VCaP (cell line): ENCODE measurements around the gene DDR1.
"Not testable (repeated sequence)": the region's sequence is repeated elsewhere in the genome, so short reads cannot be mapped to it uniquely, and the experiment has no call there.

Experiments used
- H3K27ac ChIP-seq: fragments of 450-650 bp; 2 replicates; pipeline ENCODE4 v1.5.1; 2017
- TF ChIP-seq, protein P1 (sequence below): fragments of 450-650 bp; conservative IDR thresholded peaks from 2 replicates; pipeline ENCODE4 v1.5.1; 2017; ENCODE audit warnings: mild to moderate bottlenecking, moderate library complexity

Gene DDR1

DNA sequence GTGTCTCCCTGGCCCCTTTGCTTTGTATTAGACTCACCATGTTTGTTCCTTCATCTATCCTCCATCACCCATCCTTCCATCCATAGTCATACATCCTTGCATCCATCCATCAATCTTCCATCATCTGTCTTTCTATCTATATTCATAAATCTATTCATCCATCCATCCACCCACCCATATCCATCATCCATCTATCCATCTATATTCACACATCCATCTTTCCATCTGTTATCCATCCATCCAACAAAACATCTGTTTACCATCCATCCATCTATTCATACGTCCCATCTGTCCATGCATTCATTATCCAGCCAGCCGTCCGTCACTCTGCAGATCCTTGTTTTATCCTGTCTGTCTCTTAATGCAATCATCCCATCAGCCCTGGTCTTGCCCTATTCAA is 10.6 kb downstream of the DDR1 start:
- TF ChIP-seq, protein P1, sequence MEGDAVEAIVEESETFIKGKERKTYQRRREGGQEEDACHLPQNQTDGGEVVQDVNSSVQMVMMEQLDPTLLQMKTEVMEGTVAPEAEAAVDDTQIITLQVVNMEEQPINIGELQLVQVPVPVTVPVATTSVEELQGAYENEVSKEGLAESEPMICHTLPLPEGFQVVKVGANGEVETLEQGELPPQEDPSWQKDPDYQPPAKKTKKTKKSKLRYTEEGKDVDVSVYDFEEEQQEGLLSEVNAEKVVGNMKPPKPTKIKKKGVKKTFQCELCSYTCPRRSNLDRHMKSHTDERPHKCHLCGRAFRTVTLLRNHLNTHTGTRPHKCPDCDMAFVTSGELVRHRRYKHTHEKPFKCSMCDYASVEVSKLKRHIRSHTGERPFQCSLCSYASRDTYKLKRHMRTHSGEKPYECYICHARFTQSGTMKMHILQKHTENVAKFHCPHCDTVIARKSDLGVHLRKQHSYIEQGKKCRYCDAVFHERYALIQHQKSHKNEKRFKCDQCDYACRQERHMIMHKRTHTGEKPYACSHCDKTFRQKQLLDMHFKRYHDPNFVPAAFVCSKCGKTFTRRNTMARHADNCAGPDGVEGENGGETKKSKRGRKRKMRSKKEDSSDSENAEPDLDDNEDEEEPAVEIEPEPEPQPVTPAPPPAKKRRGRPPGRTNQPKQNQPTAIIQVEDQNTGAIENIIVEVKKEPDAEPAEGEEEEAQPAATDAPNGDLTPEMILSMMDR = no peak
- no peak overlapping the region for H3K27ac ChIP-seq

DNA sequence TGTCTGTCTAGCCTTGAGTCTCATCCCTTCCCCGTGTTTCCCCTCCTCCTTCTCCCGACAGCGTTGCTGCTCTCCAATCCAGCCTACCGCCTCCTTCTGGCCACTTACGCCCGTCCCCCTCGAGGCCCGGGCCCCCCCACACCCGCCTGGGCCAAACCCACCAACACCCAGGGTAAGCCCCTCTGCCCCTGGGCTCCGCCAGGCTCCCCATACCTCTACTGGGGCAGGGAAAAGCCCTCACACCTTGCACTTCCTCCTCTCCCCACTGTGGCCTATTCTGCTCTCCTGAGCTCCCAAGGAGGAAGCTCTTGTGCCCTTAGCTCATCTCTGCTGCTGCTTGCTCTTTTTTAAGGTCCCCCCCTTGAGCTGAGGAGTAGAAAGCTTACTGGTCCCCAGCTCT is 11.0 kb downstream of the DDR1 start:
- TF ChIP-seq, protein P1 = no peak
- no peak overlapping the region for H3K27ac ChIP-seq

DNA sequence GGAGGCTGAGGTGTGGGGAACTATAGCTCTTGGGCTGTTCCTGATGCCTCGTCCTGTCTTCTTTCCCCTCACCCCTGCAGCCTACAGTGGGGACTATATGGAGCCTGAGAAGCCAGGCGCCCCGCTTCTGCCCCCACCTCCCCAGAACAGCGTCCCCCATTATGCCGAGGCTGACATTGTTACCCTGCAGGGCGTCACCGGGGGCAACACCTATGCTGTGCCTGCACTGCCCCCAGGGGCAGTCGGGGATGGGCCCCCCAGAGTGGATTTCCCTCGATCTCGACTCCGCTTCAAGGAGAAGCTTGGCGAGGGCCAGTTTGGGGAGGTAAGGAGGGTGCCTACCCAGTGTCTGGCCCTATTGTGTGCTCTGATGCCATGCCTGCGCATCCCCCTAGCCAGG is 12.2 kb downstream of the DDR1 start:
- no peak overlapping the region for H3K27ac ChIP-seq
- TF ChIP-seq, protein P1 = no peak

DNA sequence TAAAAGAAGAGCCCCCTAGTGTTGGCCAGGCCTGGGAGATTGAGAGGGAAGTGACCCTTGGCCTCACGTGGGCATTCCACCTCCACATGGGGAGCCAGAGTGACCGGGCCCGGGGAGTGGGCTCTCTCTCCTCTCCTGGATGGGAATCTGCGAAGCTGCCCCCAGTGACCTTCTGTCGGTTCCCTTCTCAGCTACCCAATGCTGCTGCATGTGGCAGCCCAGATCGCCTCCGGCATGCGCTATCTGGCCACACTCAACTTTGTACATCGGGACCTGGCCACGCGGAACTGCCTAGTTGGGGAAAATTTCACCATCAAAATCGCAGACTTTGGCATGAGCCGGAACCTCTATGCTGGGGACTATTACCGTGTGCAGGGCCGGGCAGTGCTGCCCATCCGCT is 13.6 kb downstream of the DDR1 start:
- TF ChIP-seq, protein P1 = no peak
- H3K27ac ChIP-seq = no peak overlapping the region

DNA sequence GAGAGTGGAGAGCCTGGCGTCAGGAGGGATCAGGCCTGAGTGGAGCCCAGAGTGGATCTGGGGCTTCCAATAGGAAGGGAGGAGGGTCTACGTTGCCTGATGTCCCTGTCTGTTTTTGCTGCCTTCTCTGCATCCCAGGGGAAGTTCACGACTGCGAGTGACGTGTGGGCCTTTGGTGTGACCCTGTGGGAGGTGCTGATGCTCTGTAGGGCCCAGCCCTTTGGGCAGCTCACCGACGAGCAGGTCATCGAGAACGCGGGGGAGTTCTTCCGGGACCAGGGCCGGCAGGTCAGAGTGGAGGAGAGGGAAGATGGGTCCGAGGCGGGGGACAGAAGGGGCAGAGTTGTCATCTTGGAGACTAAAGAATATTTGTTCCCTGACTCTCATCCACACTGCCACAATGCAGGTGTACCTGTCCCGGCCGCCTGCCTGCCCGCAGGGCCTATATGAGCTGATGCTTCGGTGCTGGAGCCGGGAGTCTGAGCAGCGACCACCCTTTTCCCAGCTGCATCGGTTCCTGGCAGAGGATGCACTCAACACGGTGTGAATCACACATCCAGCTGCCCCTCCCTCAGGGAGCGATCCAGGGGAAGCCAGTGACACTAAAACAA is 14.5 kb downstream of the DDR1 start:
- no peak overlapping the region for H3K27ac ChIP-seq
- TF ChIP-seq, protein P1 = no peak

DNA sequence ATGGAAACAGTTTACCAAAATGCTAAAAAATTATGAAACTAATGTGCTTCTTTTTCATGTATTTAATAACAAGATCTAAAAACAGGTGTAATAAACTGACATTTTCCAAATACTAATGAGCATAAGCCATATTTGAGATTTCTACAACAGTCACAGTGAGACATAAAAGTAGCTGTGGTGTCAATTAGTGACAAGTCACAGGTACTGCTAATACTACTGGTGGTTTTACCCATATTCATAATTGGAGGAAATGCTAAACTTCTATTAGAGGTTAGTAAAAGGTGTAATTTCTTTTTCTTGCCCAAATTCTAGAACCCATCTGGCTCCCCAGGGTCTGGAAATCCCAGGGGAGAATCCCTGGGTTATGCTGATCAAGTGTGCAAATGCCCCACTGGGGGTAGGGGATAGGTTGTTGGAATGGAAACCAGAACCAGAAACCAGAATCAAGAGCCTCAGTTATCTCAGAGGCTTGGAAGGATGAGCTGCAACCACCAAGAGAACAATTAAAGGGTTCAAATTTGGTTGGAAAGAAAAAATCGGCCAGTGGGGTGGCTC is 16.6 kb downstream of the DDR1 start:
- TF ChIP-seq, protein P1 = no peak
- no peak overlapping the region for H3K27ac ChIP-seq

DNA sequence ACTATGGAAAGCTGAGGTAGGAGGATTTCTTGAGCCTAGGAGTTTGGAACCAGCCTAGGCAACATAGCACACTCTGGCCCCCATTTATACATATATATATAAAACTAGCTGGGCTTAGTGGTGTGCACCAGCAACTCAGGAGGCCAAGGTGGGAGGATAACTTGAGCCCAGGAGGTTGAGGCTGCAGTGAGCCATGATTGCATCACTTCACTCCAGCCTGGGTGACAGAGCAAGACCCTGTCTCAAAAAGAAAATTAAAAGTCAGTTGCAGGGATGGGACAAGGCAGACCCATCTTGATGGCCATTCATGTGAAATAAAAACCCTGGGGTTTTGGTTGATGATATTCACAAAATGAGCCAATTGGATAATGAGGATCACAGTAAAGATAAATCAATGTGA is 17.1 kb downstream of the DDR1 start:
- no peak overlapping the region for H3K27ac ChIP-seq
- TF ChIP-seq, protein P1 = no peak

DNA sequence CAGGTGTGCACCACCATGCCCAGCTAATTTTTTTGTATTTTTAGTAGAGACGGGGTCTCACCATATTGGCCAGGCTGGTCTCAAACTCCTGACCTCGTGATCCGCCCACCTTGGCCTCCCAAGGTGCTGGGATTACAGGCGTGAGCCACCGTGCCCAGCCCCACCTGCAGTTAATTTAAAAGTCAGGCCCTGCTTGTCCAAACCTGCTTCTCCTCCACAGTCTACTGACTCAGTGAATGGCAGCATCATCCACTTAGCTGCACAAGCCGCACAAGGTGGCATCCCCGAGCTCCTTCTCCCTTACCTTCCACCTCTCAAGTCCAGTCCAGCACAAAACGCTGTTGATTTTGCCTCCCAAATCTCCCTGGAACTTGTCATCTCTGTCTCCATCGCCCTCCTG is 17.9 kb downstream of the DDR1 start:
- H3K27ac ChIP-seq = not testable (repeated sequence)
